CD4-positive, alpha-beta T cell treated with Interleukin-10 for 1 hour (primary cell): ENCODE results near the gene GALNT9.
"Not testable (repeated sequence)": the region's sequence is repeated elsewhere in the genome, so short reads cannot be mapped to it uniquely, and the experiment has no call there.

Experiments used
- DNase-seq: peaks from one replicate; pipeline ENCODE4 v3.0.0-alpha.2; 2020

GALNT9 gene

DNA sequence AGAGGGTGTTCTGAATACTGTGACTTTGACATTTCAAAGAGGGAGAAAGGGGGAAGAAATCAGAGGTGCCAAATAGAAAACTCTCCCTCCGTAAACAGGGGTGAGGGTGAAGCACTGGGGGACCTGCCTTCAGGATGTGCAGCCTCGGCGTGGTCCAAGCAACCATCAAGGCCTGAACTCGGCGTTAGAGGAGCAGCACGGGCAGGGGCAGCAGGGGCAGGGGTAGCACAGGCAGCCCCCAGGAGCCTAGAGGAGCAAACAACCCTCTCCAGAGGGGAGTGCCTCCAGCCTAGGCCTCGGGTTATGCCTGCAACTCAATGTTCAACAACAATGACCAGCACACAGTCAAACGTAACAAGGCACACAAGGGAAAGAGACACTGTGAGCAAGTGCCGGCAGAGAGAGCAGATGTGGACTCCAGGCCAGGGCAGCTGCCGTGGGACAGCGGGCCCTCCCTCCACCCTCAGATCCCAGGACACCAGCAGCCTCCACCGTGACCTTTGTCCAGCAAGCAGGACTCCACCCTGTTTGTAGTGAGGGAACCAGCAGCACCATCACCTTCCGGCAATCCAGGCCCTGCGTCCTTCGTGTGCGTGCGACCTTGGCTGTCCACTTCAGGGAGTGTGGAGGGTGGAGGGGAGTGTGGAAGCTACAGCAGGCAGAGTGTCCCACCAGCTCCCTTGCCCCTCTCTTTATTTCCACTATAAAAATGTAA is 18.0 kb downstream of the GALNT9 start:
- DNase-seq = no peak

DNA sequence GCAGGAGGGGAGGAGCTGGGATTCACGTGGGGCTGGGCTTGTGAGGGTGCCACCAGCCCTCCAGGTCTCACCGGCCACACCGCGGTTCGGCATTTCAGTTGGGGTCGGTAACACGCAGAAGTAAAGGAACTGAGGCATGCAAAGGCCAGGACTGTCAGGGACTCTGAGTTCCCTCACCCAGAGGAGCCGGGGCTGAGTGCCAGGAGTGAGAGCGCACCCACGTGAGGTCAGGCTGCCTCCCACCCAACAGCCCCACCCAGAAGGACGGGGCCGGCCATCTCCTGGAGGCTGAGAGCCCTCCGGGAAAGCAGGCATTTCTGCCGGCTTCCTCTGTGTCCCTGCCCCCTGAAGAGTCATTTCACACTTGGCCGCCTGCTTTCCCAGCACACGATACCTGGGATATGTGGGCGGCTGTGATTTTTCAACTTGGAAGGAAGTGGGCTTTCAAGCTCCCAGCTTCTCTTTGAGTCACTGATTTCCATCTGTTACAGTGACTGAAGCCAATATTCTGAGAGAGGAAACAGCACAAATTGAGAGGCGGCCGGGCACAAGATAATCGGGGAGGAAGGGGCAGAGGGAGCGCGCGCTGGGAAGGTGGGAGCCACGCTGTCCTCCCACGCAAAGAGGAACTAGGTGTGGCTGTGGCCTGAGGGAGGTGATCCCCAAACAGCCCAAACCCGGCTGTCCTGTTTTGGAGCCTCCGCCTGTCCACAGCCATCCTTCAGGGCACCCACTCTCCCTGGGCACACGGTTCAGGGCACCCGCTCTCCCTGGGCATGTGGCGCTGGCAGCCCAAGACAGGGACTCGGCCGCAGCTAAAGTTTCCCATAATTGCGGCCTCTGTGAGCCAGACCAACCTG is 19.0 kb downstream of the GALNT9 start:
- no peak for DNase-seq

DNA sequence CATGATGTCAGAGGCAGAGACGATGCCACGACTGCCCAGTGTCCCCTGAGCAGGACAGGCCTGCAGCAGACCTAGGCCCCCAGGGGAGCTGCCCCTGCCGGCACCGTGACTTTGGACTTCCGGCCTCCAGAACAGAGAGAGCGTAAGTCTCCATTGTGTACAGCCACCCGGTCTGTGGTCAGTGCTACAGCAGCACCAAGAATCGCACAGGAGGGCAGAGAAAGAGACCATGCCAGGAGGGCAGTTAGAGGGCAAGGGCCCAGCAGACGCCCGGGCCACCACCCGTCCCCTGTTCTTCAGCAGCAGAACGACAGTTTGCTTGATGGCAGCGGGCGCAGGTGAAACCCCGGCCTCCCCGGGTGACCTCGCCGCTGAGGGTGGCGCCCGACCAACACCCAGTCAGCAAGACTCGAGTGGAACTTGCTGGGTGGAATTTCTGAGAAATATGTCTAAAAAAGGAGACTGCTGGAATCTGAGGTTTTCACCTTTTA is 19.7 kb downstream of the GALNT9 start:
- DNase-seq = no peak

DNA sequence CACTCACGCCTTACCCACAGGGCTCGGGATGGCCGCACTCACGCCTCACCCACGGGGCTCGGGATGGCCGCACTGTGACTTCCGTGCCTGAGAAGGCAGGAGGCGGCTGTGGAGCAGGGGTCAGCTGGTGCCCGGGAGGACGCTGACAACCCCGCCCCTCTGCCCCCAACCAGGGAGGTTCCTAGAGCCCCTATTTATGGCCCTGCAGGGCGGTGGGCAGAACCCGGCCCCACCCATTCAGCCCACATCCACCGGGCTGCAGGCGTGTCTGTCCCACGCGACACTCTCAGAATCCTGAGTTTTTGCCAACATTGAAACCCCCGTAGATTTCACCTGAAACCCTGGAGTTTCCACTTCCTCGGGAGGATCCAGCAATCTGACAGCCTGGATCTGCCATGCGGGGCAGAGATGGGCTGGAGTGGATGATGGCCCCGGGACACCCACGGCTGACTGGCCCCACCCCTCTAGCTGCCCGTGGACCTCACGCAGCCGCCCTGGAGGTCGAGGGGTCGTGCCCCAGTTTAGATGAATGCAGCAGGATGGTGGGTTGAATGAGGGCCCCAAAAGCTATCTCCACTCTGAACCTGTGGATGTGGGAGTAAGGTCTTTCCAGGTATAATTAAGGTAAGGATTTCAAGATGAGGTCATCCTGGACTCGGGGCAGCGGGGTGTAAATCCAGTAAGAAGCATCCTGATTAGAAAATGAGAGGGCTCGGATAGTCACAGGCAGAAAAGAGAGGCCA is 20.4 kb downstream of the GALNT9 start:
- no peak for DNase-seq

DNA sequence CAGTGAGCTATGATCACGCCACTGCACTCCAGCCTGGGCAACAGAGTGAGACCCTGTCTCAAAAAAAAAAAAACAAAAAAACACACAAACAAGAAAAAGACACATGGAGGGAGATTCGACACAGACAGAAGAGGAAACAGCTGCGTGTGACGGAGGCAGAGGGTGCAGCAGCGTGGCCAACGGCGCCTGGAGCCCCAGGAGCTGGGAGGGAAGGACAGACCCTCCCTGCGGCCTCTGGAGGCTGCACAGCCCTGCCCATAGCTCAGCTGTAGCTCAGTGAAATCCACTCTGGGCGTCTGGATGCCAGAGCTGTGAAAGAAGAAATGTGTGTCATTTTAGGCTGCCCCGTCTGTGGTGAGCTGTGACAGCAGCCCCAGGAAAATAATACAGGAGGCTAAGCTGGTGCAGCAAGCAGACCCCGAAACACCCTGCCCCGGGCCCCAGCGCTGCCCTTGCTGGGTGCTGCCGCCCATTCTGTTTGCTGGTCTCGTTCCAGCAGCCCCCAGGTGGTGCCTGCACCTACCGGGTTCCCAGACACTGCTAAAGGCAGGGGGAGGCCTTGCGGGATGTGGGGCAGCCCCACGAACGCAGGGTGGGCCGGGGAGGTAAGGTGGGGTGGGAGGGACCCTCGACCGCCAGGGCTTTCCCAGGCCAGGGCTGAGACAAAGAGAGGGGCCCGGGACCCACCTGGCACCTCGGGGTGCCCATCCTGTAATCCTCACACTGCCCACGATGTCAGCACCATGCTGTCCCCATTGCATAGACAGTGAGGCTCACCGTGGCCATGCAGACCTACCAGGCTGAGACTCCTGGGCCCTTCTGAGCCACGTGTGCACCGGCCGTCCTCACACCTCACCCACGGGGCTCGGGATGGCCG is 21.2 kb downstream of the GALNT9 start:
- DNase-seq = no peak

DNA sequence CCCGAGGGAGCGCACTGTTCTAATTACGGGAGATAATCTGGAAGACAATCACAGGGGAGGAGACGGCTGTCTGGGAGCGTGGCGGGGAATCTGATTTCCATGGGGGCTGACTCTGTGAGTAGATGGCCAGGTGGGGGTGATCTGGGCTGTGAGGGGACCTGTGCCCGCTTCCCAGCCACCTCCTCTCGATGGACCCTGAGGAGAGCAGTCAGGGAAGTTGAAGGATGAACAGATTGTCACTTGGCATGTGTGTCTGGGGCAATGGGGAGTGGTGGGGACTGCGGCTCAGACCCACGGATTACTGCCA is 22.6 kb downstream of the GALNT9 start:
- DNase-seq = no peak

DNA sequence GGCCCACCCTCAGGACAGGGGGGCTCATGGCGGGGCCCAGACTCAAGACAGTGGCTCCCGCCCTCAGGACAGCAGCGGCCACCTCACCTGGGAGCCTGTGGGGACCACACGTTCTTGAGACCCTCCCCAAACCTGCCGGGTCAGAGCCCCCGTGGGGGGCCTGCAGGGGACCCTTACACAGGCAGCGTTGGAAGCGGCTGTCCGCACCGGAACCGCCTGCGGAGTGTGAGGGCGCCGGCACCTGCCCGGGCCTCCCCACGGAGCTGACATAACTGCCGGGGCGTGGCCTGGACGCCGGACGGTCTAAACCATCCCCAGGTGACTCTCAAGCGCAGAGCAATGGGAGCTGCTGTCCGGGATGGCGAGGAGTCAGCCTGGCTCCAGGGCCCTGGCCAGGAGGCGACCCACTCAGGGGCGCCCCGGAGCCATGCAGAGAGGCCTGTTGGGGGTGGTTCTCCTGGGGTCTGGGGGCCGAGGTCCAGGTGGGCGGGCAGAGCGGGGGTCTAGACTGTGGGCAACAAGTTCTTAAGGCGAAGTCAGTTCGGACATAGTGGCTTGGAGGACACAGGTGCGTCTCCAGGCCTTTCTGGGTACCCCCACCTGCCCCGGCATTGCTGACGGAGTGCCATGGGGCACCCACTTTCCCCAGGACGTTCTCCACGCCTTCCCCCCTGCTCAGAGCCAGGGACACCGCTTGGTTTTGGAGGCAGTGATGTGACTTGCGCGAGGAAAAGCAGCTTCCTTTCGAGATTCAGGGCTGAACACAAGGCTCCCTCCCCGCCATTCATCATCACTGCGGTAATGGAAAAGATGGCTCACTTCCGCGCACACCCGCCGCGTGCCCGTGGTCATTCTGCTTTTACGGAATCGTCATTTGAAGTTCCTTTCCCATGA is 23.2 kb downstream of the GALNT9 start:
- no peak for DNase-seq

DNA sequence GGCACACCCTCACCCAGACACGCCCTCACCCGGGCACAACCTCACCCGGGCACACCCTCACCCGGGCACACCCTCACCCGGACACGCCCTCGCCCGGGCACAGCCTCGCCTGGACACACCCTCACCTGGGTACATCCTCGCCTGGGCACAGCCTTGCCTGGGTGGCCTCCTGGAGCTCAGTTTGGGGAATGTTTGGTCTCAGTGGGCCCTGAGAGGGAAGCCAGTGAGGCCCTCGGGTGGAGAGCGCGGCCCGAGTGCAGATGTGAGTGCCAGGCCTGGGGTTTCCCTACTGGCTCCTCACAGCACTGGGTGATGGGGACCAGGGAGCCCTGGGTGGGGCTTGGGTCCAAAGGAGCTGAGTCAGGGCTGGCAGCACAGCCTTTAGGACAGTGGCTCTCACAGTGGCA is 23.8 kb downstream of the GALNT9 start:
- no peak for DNase-seq

DNA sequence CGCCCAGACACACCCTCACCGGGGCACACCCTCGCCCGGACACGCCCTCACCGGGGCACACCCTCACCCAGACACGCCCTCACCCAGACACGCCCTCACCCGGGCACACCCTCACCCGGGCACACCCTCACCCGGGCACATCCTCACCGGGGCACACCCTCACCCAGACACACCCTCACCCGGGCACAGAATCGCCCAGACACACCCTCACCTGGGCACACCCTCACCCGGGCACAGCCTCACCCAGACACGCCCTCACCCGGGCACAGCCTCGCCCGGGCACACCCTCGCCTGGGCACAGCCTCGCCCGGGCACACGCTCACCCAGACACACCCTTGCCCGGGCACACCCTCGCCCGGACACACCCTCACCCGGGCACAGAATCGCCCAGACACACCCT is 24.5 kb downstream of the GALNT9 start:
- not testable (repeated sequence) for DNase-seq

DNA sequence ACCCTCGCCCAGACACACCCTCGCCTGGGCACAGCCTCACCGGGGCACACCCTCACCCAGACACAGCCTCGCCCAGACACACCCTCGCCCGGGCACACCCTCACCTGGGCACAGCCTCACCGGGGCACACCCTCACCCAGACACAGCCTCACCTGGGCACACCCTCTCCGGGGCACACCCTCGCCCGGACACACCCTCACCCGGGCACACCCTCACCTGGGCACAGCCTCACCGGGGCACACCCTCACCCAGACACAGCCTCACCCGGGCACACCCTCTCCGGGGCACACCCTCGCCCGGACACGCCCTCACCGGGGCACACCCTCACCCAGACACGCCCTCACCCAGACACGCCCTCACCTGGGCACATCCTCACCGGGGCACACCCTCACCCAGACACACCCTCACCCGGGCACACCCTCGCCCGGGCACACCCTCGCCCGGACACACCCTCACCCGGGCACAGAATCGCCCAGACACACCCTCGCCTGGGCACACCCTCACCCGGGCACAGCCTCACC is 25.5 kb downstream of the GALNT9 start:
- not testable (repeated sequence) for DNase-seq

DNA sequence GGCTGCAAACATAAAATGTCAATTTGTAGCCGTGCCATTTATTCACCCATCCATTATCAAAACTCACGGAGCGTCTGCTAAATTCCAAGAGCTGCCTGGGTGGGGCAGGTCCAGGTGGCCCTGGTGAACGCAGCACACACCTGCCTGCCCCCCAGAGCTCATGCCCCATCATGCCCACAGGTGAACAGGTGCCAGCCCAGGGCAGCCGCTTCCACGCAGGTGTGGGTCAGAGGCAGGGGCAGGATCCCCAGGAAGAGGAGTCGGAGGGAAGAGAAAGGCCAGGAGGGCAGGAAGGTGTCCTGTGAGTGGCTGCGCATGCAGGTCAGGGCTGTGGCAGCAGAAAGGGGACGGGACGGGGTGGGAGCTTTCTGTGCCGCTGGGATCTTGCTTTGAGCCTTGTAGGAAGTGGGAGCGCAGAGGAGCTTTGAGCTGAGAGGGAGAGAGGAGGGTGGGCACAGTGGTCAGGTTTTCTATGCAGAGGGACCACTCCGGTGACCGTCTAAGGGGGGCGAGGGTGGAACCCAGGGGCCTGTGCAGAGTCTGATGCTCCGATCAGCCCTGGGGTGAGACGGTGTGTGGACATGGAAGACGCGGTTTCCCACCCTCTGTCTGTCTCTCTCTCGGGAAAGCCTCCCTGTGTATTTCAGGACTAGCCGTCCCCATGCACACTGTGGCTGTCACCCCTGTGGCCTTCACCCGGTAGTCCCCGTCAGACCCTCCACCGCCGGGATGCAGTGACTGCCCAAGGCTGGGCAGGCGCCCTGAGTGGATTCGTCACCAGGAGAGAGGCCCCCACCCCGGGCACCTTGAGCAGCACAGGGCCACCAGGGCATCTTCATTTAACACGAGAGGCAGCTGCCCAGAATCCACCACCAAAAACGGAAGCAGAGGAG is 26.7 kb downstream of the GALNT9 start:
- no peak for DNase-seq

DNA sequence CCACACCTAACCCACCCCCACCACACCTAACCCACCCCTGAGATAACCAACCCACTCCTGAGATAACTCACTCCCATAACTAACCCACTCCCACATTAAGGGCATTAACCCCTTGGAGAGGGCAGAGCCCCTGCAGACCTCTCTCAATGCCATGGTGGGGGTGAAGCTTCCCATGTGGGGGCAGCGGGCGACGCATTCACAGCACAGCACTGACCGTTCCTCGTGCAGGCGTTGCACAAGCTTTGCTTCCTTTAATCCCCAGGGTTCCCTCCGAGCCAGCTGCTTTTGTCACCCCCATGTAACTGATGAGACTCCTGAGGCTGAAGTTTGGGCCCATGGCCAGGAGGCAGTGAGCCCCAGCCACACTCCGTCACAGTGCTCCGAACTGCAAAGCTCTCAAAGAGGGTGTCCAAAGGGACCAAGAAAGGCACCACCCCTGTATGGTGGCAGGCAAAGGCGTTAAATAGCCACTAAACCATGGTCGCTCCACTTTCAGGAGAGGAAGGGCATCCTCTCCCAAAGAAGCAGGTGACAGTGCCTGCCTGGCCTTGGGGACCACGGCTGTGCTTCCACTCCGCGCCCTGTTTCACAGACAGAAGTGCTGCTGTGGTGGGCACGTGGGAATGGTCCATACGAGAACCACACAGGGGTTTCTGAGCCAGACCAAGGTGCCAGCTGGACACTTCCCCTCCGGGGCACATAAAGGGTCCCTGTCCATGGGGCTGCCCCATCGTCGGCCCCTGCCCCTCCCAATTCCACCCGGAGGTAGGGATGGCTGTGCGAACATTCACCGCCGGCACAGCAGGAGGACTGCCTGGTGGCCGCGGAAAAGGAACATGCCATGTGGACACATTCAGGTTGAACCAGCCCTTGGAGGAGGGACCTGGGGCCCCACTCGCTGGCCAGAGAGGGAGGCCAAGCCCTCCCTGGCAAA is 28.3 kb downstream of the GALNT9 start:
- DNase-seq = no peak

DNA sequence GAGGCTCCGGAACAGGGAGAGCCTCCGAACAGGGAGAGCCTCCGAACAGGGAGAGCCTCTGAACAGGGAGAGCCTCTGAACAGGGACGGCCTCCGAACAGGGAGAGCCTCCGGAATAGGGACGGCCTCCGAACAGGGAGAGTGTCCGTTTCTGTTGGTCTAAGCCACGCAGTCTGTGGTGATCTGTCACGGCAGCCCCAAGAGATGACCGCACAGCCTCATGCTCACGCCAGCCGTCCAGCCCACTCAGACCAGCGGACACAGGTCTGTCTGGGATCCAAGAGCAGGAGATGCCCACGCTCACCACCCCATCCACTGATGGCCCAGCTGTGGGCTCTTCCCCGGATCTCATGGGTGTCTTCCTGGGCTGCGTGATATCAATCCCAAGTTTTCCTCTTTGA is 33.3 kb downstream of the GALNT9 start:
- no peak for DNase-seq

DNA sequence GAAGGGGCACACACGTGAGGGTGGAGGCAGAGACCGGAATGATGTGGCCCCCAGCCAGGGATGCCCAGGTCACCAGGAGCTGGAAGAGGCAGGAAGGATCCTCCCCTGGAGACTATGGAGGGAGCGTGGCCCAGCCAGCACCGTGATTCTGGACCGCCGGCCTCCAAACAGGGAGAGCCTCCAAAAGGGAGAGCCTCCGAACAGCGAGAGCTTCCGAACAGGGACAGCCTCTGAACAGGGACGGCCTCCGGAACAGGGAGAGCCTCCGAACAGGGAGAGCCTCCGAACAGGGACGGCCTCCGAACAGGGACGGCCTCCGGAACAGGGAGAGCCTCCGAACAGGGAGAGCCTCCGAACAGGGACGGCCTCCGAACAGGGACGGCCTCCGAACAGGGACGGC is 33.8 kb downstream of the GALNT9 start:
- not testable (repeated sequence) for DNase-seq

DNA sequence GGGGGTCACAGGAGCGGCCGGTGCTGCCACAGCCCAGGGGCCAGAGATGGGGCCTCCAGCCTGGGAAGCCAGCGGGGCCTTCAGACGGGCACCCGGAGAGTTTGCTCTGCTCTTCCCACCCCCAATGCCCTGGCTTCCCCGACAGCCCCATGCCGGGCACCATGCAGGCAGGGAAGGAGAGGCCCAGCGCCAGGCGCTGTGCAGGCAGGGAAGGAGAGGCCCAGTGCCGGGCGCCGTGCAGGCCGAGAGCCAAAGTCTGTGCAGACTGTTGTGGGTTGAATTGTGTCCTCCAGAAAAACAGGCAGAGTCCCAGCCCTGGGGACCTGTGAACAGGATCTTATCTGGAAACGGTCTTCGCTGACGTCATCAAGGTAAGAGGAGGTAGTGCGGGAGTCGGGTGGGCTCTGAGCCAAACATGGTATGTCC is 34.3 kb downstream of the GALNT9 start:
- no peak for DNase-seq

DNA sequence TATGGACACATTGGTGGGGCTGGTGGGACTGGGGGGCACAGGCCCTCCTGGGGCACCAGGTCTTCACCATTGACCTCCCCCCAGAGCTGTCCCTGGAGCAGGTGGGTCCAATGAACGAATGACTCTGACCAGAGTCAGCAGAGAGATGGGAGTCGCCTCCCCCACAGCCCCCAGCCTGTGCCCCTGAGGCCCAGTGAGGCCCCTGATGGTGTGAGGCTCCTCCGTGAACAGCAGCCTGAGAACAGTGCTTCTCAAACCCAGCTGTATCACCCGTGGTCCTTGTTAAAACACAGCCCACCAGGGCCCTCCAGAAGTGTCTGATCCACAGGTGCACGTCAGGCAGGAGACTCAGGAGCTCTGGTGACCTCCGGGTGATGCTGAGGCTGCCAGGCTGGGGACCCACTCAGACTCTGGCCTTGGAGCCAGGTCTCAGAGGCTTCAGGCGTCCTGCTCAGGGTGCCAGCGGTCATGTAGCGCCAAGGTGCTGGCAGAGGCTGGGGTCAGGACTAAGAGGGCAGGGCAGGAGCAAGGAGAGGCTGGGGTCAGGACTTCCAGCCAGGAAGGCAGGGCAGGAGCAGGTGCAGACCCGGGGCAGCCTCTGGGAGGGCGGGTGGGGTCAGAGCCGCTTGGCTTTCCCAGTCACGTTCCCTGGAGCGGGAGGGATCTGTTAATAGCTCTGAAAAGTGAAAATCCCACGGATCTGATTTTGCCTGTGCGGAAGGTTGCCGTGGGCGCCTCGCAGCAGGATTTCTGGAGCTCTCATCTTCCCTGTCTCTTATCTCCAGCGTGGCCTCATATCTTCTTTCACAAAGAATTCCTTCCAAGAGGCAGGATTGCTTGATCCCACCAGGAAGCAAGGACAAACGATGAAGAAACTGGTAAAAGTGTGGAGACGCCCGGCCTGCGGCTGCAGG is 35.0 kb downstream of the GALNT9 start:
- DNase-seq = no peak
